22Rv1 (cell line): ENCODE results near the gene YY1AP1.

ENCODE experiments used
- ZFX ChIP-seq: fragments of 450-650 bp; IDR thresholded peaks from 2 replicates; pipeline ENCODE4 v1.6.1; 2017; ENCODE audit warnings: antibody characterized with exemption, borderline replicate concordance
- TF ChIP-seq, protein P1 (sequence below): fragments of 450-650 bp; IDR thresholded peaks from 2 replicates; pipeline ENCODE4 v1.5.1; 2017; ENCODE audit warnings: mild to moderate bottlenecking

GRCh38 chr1:155640367-155640766 lies 48.2 kb downstream of the YY1AP1 start:
- TF ChIP-seq, protein P1, sequence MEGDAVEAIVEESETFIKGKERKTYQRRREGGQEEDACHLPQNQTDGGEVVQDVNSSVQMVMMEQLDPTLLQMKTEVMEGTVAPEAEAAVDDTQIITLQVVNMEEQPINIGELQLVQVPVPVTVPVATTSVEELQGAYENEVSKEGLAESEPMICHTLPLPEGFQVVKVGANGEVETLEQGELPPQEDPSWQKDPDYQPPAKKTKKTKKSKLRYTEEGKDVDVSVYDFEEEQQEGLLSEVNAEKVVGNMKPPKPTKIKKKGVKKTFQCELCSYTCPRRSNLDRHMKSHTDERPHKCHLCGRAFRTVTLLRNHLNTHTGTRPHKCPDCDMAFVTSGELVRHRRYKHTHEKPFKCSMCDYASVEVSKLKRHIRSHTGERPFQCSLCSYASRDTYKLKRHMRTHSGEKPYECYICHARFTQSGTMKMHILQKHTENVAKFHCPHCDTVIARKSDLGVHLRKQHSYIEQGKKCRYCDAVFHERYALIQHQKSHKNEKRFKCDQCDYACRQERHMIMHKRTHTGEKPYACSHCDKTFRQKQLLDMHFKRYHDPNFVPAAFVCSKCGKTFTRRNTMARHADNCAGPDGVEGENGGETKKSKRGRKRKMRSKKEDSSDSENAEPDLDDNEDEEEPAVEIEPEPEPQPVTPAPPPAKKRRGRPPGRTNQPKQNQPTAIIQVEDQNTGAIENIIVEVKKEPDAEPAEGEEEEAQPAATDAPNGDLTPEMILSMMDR = no peak
- no peak for TF ChIP-seq ZFX
